Activated T-cell treated with anti-CD3 and anti-CD28 coated beads for 24 hours (primary cell): Measurements from ENCODE around the gene TRMT10C.
"Not testable (repeated sequence)": the region's sequence is repeated elsewhere in the genome, so short reads cannot be mapped to it uniquely, and the experiment has no call there.

Experiments used
- DNase-seq: peaks from one replicate; pipeline ENCODE4 v3.0.0-alpha.2; 2020; ENCODE audit warnings: low read depth

Gene TRMT10C

DNA sequence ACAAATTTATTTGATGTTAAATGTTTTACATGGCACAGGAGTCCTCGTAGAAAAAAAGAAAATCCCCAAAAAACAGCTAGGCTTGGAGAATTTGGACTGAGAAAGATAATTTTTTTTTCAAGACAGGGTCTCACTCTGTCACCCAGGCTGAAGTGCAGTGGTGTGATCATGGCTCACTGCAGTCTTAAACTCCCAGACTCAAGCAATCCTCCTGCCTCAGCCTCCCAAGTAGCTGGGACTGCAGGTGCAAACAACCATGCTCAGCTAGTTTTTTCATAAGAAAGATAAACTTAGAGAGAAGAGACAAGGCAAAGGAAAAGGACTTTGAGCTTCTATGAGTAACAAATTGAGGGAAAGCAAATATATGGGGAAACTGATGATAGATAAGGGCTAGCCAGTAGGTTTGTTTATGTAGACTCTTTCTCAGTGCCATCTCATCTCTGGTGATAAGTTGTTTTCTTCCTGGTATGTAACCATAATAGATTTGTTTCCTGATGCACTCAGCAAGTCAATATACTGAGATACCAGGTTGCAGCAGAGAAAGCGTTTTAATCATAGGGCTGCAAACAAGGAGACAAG is 13.1 kb upstream of the TRMT10C start:
- no peak for DNase-seq

DNA sequence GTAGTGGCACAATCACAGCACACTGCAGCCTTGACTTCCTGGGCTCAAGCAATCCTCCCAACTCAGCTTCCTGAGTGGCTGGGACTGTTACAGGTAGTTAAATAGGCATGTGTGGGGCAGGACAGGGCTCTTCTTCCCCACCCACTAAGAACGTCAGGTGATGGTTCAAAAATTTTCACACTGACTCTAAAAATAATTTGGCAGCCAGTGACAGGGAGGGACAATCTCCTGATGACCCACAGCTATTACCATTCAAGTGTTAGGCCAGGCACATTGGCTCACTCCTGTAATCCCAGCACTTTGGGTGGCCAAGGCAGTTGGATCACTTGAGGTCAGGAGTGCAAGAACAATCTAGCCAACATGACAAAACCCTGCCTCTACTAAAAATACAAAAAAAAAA is 12.2 kb upstream of the TRMT10C start:
- DNase-seq: no peak

DNA sequence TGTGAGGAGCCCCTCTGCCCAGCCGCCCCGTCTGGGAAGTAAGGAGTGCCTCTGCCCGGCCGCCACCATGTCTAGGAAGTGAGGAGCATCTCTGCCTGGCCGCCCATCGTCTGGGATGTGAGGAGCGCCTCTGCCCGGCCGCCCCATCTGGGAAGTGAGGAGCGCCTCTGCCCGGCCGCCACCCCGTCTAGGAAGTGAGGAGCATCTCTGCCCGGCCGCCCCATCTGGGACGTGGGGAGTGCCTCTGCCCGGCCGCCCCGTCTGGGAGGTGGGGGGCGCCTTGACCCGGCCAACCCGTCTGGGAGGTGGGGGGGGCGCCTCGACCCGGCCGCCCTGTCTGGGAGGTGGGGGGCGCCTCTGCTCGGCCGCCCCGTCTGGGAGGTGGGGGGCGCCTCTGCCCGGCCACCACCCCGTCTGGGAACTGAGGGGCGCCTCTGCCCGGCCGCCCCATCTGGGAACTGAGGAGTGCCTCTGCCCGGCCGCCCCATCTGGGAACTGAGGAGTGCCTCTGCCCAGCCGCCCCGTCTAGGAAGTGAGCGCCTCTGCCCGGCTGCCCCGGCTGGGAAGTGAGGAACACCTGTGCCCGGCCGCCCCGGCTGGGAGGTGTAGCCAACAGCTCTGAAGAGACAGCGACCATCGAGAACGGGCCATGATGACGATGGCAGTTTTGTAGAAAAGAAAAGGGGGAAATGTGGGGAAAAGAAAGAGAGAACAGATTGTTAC is 10.1 kb upstream of the TRMT10C start:
- not testable (repeated sequence) for DNase-seq

DNA sequence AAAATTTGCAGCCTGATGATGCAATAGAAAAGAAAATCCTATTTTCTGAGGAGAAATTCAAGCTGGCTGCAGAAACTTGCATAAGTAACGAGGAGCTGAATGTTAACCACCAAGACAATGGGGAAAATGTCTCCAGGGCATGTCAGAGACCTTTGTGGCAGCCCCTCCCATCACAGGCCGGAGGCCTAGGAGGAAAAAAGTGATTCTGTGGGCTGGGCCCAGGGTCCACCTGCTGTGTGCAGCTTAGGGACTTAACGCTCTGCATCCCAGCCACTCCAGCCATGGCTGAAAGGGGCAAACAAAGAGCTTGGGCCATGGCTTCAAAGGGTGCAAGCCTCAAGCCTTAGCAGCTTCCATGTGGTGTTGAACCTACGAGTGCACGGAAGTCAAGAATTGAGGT is 8.3 kb upstream of the TRMT10C start:
- not testable (repeated sequence) for DNase-seq

DNA sequence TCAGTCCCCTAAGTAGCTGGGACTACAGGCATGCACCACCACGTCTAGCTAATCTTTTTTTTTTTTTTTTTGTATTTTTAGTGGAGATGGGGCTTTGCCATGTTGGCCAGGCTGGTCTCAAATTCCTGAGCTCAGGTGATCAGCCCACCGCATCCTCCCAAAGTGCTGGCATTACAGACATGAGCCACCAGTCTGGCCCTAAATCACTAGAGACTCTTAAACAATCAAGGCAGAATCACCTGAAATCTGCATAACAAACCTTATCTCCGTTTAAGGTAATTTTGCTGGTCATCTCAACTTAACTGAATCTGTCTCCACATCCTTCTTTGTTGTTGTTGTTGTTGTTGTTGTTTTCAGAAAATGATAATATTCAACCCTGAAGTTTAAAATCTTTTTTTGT is 5.6 kb upstream of the TRMT10C start:
- DNase-seq: no peak

DNA sequence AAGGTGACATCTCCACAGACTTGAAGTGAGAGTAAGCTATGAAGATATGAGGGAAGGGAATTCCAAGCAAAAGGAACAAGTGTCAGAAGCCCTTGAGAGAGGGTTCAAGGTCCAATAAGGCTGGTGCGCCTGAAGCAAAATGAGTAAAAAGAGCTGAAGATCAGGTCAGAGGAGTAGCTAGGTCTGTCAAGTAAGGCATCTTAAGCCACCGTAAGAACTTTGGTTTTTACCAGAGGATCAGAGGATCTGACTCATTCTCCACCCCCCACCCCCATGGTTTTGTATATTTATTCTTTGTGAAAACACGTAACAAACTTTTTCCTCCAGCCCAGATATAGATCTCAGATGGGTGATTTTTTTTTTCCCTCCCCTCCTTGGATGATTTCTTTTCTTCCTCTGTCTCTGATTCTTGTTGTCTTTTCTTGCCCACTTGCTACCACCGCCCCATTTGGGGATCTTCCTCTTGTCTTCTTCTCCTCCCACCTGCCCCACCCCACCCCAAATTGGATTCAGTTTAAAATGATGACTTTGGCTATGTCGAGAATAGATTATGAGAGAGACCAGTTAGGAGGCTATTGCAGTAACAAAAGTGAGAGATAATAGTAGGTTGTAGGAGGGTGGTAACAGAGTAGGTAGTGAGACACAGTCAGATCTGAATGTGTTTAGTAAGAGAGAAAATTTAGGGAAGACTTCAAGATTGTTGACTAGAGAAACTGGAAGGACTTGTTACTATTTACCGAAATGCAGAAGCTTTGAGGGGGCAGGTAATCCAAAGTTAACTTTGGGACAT is 6.1 kb downstream of the TRMT10C start:
- DNase-seq: peak; percentile 38

DNA sequence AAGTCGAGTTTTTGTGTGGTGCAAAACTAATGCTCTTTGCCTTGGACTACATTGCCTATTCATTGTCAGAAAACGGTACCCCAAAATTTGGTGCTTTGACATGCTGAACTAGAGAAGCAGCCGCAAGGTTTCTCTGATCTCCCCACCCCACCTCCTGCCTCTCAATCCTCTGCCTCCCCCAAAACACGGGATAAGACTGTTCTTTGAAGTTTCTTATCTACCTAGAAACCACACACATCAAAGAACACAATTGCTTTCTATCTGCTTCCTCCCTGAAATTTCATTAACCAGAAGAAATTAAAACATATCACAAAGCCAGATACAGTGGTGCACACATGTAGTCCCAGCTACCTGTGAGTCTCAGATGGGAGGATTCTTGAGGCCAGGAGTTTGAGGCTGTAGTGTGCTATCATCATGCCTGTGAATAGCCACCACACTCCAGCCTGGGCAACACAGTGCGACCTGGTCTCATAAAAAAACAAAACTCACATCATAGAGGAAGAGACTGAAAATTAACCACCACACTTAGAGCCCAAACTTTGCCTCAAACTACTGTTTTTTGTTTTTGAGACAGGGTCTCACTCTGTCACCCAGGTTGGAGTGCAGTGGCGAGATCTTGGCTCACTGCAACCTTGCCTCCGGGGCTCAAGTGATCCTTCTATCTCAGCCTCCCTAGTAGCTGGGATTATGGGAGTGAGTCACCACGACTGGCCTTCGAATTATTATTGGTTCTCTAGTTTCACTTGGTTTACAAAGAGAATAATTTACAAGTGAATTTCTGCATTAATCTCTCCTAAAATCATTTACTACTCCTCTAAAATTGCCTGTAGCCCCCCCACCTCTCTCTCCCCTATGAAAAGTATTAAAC is 9.6 kb downstream of the TRMT10C start:
- DNase-seq: no peak

DNA sequence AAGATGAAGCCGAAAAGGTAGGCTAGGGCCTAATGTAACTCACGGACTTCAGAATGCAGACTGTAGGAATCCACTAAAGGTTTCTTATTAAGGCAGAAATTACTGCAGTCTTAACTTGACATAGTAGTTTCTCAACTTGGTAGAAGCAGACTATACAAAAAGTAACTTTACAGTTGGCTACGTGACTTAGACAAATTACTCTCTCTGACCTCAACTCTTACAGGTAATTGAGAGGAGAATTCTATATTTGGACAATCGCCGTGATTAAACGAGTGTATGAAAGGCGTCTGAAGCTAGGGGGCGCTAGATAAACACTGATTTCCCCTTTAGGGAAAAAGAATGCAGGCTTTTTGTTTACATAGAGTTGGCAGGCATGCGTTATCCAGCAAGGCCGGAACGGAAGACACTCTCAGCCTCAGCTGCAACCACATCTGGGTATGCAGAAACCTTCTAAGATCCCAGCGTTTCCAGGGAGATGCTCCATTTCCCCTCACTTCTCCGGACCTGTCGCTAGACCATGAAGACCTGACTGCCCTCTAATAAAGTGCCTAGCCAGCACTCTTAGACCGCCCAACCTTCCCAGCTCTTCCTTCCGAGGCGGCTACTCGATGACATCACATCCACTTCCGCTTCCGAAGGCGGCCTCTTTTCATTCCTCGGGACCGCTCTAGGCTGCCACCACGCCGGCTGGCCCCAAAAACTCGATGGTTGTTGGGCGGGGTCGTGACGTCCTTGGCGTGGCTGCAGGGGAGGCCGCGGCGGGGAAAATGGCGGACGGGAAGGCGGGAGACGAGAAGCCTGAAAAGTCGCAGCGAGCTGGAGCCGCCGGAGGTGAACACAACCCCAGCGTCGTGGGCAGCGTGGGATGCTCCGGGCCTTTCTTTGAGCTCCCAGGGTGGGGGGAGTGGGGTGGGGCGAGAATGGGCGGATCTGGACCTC is 12.1 kb downstream of the TRMT10C start, which contains the start of gene PCNP:
PCNP (plus strand) TSS at position 732 of the 939 bp plus-strand sequence; CDS start at position 768, 36 bp downstream.
- peak; percentile 99 for DNase-seq

DNA sequence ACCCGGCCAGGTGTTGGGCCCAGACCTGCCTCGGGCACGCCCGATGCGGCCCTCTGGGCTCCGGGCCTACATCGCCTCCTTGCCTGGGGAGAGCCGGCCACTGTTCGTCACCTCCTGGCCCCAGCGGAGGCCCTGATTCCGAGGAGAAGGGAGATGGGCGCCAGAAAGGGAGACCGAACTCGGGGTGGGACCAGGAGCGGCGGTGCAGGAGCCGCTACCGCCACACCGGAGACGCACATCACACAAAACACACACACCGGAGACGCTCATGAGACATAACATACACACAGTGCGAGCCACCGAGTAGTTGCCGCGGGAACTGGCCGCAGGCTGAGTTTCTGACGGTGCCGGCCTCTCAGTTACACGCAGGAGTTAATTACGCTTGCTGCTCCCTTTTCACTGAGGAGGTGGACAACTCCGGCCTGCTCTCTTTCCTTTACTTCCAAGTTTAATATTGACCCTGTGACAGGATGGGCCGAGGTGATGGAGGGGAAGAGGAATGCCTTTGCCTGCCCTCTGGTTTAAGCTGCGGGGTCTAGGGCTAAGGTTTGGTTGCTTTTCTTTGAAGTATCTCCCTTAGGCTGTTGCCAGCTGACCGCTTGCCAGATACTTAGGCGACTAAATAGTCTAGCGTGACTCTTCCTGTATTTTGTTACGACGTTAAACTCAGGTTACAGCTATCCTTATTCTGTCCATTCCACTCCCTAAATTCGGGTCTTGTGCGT is 12.9 kb downstream of the TRMT10C start:
- peak; percentile 31 for DNase-seq

DNA sequence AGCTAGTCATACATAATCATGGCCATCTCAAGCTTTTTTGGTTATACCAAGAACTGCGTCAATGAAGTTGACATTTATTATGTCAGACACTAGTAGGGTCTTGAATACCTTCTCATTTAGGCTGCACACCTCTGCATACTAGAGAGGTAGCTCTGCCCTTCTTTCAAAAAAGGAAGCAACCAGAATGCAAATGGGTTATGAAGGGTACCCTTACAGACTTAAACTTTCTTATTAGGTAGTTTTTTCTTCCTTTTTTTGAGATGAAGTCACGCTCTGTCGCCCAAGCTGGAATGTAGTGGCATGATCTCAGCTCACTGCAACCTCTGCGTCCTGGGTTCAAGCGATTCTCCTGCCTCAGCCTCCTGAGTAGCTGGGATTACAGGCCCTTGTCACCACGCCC is 15.6 kb downstream of the TRMT10C start:
- no peak for DNase-seq

DNA sequence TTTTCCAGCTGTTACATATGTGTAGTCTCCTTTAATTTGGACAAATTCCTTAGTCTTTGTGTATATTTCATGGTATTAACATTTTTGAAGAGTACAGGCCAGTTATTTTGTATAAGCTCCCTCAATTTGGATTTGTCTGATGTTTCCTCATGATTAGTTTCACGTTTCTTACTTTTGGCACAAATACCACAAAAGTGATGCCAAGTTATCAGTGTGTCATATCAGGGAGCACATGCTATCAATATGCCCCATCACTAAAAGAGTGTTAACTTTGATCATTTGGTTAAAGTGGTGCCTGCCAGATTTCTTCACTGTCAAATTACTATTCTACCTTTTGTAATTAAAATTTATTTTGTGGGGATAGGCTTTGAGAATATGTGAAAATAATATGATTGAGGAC is 26.9 kb downstream of the TRMT10C start:
- no peak for DNase-seq

DNA sequence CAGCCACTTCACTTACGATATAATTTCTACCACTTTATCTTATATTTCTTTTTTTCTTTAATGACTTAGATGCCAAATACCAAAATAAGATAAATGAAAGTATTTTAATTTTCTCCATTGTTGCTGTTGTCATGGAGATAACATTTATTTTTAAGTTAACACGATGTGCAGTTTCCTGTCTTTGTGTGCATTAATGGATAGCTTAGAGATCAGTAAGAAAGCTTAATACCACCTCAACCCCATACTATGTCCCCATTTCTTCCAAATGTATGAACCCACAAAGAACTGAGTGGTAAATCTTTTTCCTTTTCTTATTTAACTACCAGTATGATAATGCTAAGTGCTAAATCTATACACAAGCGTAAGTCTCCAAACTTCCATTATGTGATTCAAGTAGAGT is 29.4 kb downstream of the TRMT10C start:
- DNase-seq: no peak

DNA sequence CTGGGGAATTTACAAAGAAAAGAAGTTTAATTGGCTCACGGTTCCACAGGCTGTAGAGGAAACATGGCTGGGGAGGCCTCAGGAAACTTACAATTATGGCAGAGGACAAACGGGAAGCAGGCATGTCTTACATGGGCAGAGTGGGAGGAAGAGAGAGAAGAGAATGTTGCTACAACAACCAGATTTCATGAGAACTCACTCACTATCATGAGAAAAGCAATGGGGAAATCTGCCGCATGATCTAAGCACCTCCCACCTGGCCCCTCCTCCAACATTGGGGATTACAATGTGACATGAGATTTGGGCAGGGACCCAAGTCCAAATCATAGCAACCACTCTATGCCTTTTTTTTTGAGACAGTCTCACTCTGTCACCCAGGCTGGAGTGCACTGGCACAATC is 41.1 kb downstream of the TRMT10C start:
- no peak for DNase-seq

DNA sequence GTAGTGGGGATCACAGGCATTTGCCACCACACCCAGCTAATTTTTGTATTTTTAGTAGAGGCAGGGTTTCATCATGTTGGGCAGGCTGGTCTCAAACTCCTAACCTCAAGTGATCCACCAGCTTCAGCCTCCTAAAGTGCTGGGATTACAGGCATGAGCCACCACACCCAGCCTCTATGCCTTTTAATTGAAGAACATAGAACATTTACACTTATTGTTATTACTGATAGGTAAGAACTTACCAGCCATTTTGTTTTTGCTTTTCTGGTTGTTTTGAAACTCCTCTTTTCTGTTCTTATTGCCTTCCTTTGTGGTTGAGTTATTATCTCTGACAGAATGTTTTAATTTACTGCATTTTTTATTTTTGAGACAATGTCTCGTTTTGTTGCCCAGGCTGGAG is 41.5 kb downstream of the TRMT10C start:
- no peak for DNase-seq

DNA sequence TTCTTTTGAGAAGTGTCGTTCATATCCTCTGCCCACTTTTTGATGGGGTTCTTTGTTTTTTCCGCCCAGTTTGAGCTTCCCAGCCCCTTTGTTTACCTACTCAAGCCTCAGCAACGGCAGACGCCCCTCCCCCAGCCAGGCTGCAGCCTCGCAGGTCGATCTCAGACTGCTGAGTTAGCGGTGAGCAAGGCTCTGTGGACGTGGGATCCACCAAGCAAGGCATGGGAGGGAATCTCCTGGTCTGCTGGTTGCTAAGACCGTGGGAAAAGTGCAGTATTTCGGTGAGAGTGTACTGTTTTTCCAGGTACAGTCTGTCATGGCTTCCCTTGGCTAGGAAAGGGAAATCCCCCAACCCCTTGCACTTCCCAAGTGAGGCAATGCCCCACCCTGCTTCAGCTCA is 43.7 kb downstream of the TRMT10C start:
- DNase-seq: not testable (repeated sequence)

DNA sequence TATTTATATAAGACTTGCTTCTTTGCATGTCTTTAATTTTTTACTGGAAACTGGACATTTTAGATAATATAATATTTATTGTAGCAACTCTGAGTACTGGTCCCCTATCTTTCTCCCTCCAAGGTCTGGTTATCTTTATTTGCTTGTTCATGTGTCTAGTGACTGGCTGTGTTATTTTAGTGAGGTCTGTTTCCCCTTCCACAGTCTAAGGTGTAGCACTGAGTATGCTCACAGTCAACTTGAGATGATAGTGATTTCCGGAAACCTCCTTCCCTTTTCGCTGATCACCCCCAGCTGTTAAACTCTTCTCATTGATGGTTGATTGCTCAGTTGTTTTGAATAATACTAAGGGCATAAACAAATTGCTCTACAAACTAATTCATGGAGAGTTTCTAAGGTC is 49.4 kb downstream of the TRMT10C start:
- DNase-seq: no peak

DNA sequence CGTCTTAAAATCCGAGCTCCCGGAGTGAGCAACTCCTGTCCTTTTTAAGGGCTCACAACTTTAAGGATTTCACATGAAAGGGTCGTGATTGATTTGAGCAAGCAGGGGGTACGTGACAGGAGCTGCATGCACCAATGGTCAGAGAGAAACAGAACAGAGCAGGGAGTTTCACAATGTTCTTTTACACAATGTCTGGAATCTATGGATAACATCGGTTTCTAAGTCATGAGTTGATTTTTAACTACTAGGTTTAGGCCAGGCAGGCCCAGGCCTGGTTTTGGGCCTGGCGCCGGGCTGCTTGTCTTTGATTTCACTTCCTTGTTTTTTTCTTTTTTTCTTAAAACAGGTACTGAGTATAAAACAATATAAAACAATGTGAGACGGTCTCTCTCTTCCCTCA is 51.3 kb downstream of the TRMT10C start:
- DNase-seq: not testable (repeated sequence)

DNA sequence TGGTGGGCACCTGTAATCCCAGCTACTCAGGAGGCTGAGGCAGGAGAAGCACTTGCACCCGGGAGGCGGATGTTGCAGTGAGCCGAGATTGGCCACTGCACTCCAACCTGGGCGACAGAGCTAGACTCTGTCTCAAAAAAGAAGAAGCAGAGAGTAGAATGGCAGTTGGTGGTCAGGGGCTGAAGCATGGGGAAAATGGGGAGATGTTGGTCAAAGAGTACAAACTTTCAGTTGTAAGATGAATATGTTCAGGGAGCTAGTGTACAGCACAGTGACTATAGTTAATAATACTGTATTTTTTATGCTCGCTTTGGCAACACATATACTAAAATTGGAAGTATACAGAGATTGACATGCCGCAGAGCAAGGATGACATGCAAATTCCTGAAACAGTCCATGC is 53.9 kb downstream of the TRMT10C start:
- DNase-seq: no peak
